ENCODE results near the gene C1QTNF1.
"Not testable (repeated sequence)": the region's sequence is repeated elsewhere in the genome, so short reads cannot be mapped to it uniquely, and the experiment has no call there.

C1QTNF1 gene

GRCh38 chr17:79050551-79050950 is 26.6 kb downstream of the C1QTNF1 start:
- DNase-seq (ENCODE audit: extremely low read depth in 1 of 2, low read depth in 1 of 2), result no peak

- no peak for DNase-seq (ENCODE audit: extremely low read depth in 1 of 2, low read depth in 1 of 2)
Observed at GRCh38 chr17:79051306-79051705, 27.3 kb downstream of the C1QTNF1 start.

GRCh38 chr17:79052131-79052530 is 28.2 kb downstream of the C1QTNF1 start:
- no peak for DNase-seq (ENCODE audit: extremely low read depth in 1 of 2, low read depth in 1 of 2)

- no peak for DNase-seq (ENCODE audit: extremely low read depth in 1 of 2, low read depth in 1 of 2)
Observed at GRCh38 chr17:79053251-79053925, 29.4 kb downstream of the C1QTNF1 start.

GRCh38 chr17:79054200-79054960 is 30.4 kb downstream of the C1QTNF1 start:
- no peak for DNase-seq (ENCODE audit: extremely low read depth in 1 of 2, low read depth in 1 of 2)

- DNase-seq (ENCODE audit: extremely low read depth in 1 of 2, low read depth in 1 of 2), result no peak
Observed at GRCh38 chr17:79055197-79055596, 31.2 kb downstream of the C1QTNF1 start.

GRCh38 chr17:79057737-79058385 is 33.9 kb downstream of the C1QTNF1 start:
- DNase-seq (ENCODE audit: extremely low read depth in 1 of 2, low read depth in 1 of 2), result no peak

- no peak for DNase-seq (ENCODE audit: extremely low read depth in 1 of 2, low read depth in 1 of 2)
Observed at GRCh38 chr17:79062691-79063090, 38.7 kb downstream of the C1QTNF1 start.

GRCh38 chr17:79064026-79064425 is 40.1 kb downstream of the C1QTNF1 start:
- DNase-seq (ENCODE audit: extremely low read depth in 1 of 2, low read depth in 1 of 2), result no peak

GRCh38 chr17:79065105-79065670 is 41.2 kb downstream of the C1QTNF1 start:
- DNase-seq (ENCODE audit: extremely low read depth in 1 of 2, low read depth in 1 of 2), result no peak

GRCh38 chr17:79066963-79067362 is 43.0 kb downstream of the C1QTNF1 start:
- DNase-seq (ENCODE audit: extremely low read depth in 1 of 2, low read depth in 1 of 2), result no peak

GRCh38 chr17:79070266-79070880 is 46.4 kb downstream of the C1QTNF1 start:
- no peak for DNase-seq (ENCODE audit: extremely low read depth in 1 of 2, low read depth in 1 of 2)

- DNase-seq (ENCODE audit: extremely low read depth in 1 of 2, low read depth in 1 of 2), result no peak
Observed at GRCh38 chr17:79071161-79071740, 47.3 kb downstream of the C1QTNF1 start.

- DNase-seq (ENCODE audit: extremely low read depth in 1 of 2, low read depth in 1 of 2), result no peak
Observed at GRCh38 chr17:79072544-79072943, 48.6 kb downstream of the C1QTNF1 start.

- no peak for DNase-seq (ENCODE audit: extremely low read depth in 1 of 2, low read depth in 1 of 2)
Observed at GRCh38 chr17:79073016-79073705, 49.2 kb downstream of the C1QTNF1 start.

- DNase-seq (ENCODE audit: extremely low read depth in 1 of 2, low read depth in 1 of 2), result no peak
Observed at GRCh38 chr17:79073706-79074088, 49.7 kb downstream of the C1QTNF1 start.

GRCh38 chr17:79074121-79074648 is 50.2 kb downstream of the C1QTNF1 start:
- not testable (repeated sequence) for DNase-seq (ENCODE audit: extremely low read depth in 1 of 2, low read depth in 1 of 2)

- peak; percentile 67 to 87 for DNase-seq (ENCODE audit: extremely low read depth in 1 of 2, low read depth in 1 of 2)
Observed at GRCh38 chr17:79074649-79075445, 50.9 kb downstream of the C1QTNF1 start, which contains the start of gene ENGASE. TSS of gene ENGASE (plus strand) at chr17:79074824. CDS start at chr17:79074945, 121 bp downstream.

GRCh38 chr17:79075446-79075750 is 51.4 kb downstream of the C1QTNF1 start:
- no peak for DNase-seq (ENCODE audit: extremely low read depth in 1 of 2, low read depth in 1 of 2)
